HEK293 (cell line): ENCODE results near the gene SLC8A2.

Experiments
- EGR2 ChIP-seq: fragments of 450-650 bp; formaldehyde crosslinking; IDR thresholded peaks from 2 replicates; pipeline ENCODE4 v1.5.1; 2016; ENCODE audit warnings: low read depth, missing biosample characterization, missing genetic modification characterization
- GLI2 ChIP-seq: fragments of 450-650 bp; formaldehyde crosslinking; IDR thresholded peaks from 2 replicates; pipeline ENCODE4; 2017; ENCODE audit warnings: missing biosample characterization, missing genetic modification characterization, low read depth, borderline replicate concordance
- HOXD13 ChIP-seq: sonication (generic); formaldehyde crosslinking; IDR thresholded peaks from 2 replicates; pipeline ENCODE4 v1.8.0; 2022; ENCODE audit warnings: missing genetic modification reagents, borderline replicate concordance
- MZF1 ChIP-seq: fragments of 450-650 bp; formaldehyde crosslinking; IDR thresholded peaks from 2 replicates; pipeline ENCODE4 v1.5.1; 2017; ENCODE audit warnings: missing biosample characterization, missing genetic modification characterization, borderline replicate concordance
- SETDB1 ChIP-seq: IDR thresholded peaks from one replicate; pipeline ENCODE4 v1.6.1; 2017; ENCODE audit warnings: mild to moderate bottlenecking, low read length, moderate library complexity, mixed read lengths; ENCODE audit not compliant: insufficient read length
- SP7 ChIP-seq: fragments of 450-650 bp; formaldehyde crosslinking; IDR thresholded peaks from 2 replicates; pipeline ENCODE4 v1.5.1; 2016; ENCODE audit warnings: missing biosample characterization, missing genetic modification characterization
- WT1 ChIP-seq: fragments of 450-650 bp; formaldehyde crosslinking; IDR thresholded peaks from 2 replicates; pipeline ENCODE4 v1.5.1; 2016; ENCODE audit warnings: missing biosample characterization, missing genetic modification characterization
- YY1 ChIP-seq: fragments of 450-650 bp; formaldehyde crosslinking; IDR thresholded peaks from 2 replicates; pipeline ENCODE4 v1.5.1; 2018; ENCODE audit warnings: missing biosample characterization, missing genetic modification characterization
- ZEB2 ChIP-seq: fragments of 450-650 bp; formaldehyde crosslinking; IDR thresholded peaks from 2 replicates; pipeline ENCODE4 v1.5.1; 2016; ENCODE audit warnings: missing biosample characterization, missing genetic modification characterization
- ZNF10 ChIP-seq: fragments of 450-650 bp; formaldehyde crosslinking; IDR thresholded peaks from 2 replicates; pipeline ENCODE4 v1.5.1; 2017; ENCODE audit warnings: missing biosample characterization, missing genetic modification characterization
- ZNF146 ChIP-seq: fragments of 450-650 bp; formaldehyde crosslinking; IDR thresholded peaks from 2 replicates; pipeline ENCODE4 v1.5.1; 2016; ENCODE audit warnings: missing biosample characterization, missing genetic modification characterization
- ZNF311 ChIP-seq: fragments of 450-650 bp; formaldehyde crosslinking; IDR thresholded peaks from 2 replicates; pipeline ENCODE4 v1.5.1; 2017; ENCODE audit warnings: missing biosample characterization, missing genetic modification characterization, borderline replicate concordance
- ZNF394 ChIP-seq: fragments of 450-650 bp; formaldehyde crosslinking; IDR thresholded peaks from 2 replicates; pipeline ENCODE4 v1.5.1; 2016; ENCODE audit warnings: missing biosample characterization, missing genetic modification characterization, mild to moderate bottlenecking, moderate library complexity, borderline replicate concordance
- ZNF416 ChIP-seq: fragments of 450-650 bp; formaldehyde crosslinking; IDR thresholded peaks from 2 replicates; pipeline ENCODE4 v1.5.1; 2016; ENCODE audit warnings: missing biosample characterization, missing genetic modification characterization
- ZNF792 ChIP-seq: fragments of 450-650 bp; formaldehyde crosslinking; IDR thresholded peaks from 2 replicates; pipeline ENCODE4 v1.5.1; 2016; ENCODE audit warnings: missing biosample characterization, missing genetic modification characterization
- ZXDB ChIP-seq: fragments of 450-650 bp; formaldehyde crosslinking; IDR thresholded peaks from 2 replicates; pipeline ENCODE4 v1.5.1; 2016; ENCODE audit warnings: missing biosample characterization, missing genetic modification characterization
- TF ChIP-seq, protein P1 (sequence below): fragments of 450-650 bp; formaldehyde crosslinking; optimal IDR thresholded peaks from 2 replicates; pipeline ENCODE3; 2016; ENCODE audit warnings: missing biosample characterization, mild to moderate bottlenecking, missing genetic modification characterization
- TF ChIP-seq, protein P2 (sequence below): fragments of 450-650 bp; formaldehyde crosslinking; IDR thresholded peaks from 2 replicates; pipeline ENCODE4 v1.5.1; 2016; ENCODE audit warnings: missing biosample characterization, missing genetic modification characterization
- TF ChIP-seq, protein P3 (sequence below): fragments of 450-650 bp; IDR thresholded peaks from 2 replicates; pipeline ENCODE4 v1.5.1; 2018; ENCODE audit warnings: missing biosample characterization, mild to moderate bottlenecking, missing genetic modification characterization
- TF ChIP-seq, protein P4 (sequence below): sonication (generic); formaldehyde crosslinking; IDR thresholded peaks from 2 replicates; pipeline ENCODE4 v1.8.1; 2022; ENCODE audit warnings: mild to moderate bottlenecking, moderate library complexity, missing genetic modification reagents
- TF ChIP-seq, protein P5 (sequence below): fragments of 450-650 bp; formaldehyde crosslinking; IDR thresholded peaks from 2 replicates; pipeline ENCODE4 v1.5.1; 2017; ENCODE audit warnings: missing biosample characterization, mild to moderate bottlenecking, missing genetic modification characterization, moderate library complexity
- TF ChIP-seq, protein P6 (sequence below): fragments of 450-650 bp; formaldehyde crosslinking; IDR thresholded peaks from 2 replicates; pipeline ENCODE4 v1.5.1; 2017; ENCODE audit warnings: missing biosample characterization, missing genetic modification characterization
- TF ChIP-seq, protein P7 (sequence below): fragments of 450-650 bp; formaldehyde crosslinking; IDR thresholded peaks from 2 replicates; pipeline ENCODE4 v1.5.1; 2016; ENCODE audit warnings: missing biosample characterization, missing genetic modification characterization
- TF ChIP-seq, protein P8 (sequence below): fragments of 450-650 bp; formaldehyde crosslinking; IDR thresholded peaks from 2 replicates; pipeline ENCODE4 v1.5.1; 2016; ENCODE audit warnings: missing biosample characterization, missing genetic modification characterization
- TF ChIP-seq, protein P9 (sequence below): fragments of 450-650 bp; formaldehyde crosslinking; IDR thresholded peaks from 2 replicates; pipeline ENCODE4 v1.5.1; 2016; ENCODE audit warnings: missing biosample characterization, missing genetic modification characterization

Gene SLC8A2

DNA sequence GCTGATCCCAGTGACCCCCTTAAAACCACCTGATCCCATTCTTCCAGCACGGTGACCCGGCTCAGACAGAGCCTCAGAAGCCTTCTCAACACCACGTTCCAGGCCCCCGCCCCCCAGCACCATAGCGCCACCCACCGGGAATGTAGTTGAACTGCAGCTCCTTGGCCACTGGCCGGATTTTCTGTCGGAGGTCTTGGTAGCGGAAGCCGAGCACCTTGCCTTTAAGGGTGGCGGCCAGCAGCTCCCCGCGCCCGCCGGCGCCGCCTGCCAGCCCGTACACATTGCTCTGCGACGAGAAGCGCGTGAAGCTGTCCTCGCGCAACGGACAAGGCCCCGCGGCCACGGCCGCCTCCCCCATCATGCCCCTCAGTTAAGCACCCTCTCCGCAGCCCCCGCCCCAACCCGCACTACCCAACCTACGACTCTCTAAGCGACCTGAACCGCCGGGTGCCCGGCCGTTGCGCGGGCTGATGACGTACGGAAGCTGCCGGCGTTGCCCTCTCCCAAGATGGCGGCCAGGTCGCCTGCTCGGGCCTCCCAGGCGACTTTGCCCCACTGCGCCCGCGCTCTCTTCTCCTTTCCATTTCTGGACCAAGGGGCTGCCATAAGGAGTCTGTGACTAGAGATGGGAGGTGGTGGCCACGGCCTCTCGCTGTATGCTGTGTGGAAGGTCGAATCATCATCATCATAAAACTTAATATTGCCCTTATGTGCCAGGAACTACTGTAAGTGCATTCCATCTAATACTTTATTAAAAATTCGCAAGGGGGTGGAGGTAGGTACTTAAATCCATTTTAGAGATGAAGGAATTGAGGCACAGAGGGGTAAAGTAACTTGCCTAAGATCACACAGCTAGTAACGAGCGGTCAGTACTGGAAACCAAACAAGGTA lies 12.4 kb upstream of the SLC8A2 start, which contains the start of gene KPTN (continued):
- TF ChIP-seq, protein P1, sequence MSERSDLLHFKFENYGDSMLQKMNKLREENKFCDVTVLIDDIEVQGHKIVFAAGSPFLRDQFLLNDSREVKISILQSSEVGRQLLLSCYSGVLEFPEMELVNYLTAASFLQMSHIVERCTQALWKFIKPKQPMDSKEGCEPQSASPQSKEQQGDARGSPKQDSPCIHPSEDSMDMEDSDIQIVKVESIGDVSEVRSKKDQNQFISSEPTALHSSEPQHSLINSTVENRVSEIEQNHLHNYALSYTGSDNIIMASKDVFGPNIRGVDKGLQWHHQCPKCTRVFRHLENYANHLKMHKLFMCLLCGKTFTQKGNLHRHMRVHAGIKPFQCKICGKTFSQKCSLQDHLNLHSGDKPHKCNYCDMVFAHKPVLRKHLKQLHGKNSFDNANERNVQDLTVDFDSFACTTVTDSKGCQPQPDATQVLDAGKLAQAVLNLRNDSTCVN, result peak; percentile 91
- TF ChIP-seq ZNF311 (tag by site-specific recombination) (no peak), HOXD13 (CRISPR knock-in tag) (no peak), GLI2 (tag by site-specific recombination) (no peak), ZNF416 (tag by site-specific recombination) (no peak), ZXDB (tag by site-specific recombination) (peak; percentile 98), MZF1 (tag by site-specific recombination) (no peak), ZNF792 (tag by site-specific recombination) (no peak), ZNF10 (tag by site-specific recombination) (peak; percentile 22; the same call in 1 of the 2 replicates), ZNF394 (tag by site-specific recombination) (peak; percentile 83), ZNF146 (tag by site-specific recombination) (peak; percentile 54; the same call in 1 of the 2 replicates), SETDB1 (no peak), ZEB2 (tag by site-specific recombination) (peak; percentile 69; the same call in 1 of the 2 replicates), YY1 (peak; percentile 98), WT1 (tag by site-specific recombination) (peak; percentile 45; the same call in 1 of the 2 replicates), EGR2 (tag by site-specific recombination) (peak; percentile 58), SP7 (peak; percentile 87)
- TF ChIP-seq, protein P2, sequence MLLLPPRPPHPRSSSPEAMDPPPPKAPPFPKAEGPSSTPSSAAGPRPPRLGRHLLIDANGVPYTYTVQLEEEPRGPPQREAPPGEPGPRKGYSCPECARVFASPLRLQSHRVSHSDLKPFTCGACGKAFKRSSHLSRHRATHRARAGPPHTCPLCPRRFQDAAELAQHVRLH (tag by site-specific recombination), result peak; percentile 95
- TF ChIP-seq, protein P3, sequence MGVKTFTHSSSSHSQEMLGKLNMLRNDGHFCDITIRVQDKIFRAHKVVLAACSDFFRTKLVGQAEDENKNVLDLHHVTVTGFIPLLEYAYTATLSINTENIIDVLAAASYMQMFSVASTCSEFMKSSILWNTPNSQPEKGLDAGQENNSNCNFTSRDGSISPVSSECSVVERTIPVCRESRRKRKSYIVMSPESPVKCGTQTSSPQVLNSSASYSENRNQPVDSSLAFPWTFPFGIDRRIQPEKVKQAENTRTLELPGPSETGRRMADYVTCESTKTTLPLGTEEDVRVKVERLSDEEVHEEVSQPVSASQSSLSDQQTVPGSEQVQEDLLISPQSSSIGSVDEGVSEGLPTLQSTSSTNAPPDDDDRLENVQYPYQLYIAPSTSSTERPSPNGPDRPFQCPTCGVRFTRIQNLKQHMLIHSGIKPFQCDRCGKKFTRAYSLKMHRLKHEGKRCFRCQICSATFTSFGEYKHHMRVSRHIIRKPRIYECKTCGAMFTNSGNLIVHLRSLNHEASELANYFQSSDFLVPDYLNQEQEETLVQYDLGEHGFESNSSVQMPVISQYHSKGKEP (tag by site-specific recombination), result 0 out of 2 replicates have a peak, but pooled peaks have one; percentile 8
- TF ChIP-seq, protein P4, sequence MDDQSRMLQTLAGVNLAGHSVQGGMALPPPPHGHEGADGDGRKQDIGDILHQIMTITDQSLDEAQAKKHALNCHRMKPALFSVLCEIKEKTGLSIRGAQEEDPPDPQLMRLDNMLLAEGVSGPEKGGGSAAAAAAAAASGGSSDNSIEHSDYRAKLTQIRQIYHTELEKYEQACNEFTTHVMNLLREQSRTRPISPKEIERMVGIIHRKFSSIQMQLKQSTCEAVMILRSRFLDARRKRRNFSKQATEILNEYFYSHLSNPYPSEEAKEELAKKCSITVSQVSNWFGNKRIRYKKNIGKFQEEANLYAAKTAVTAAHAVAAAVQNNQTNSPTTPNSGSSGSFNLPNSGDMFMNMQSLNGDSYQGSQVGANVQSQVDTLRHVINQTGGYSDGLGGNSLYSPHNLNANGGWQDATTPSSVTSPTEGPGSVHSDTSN (CRISPR knock-in tag), result peak; percentile 25
- TF ChIP-seq, protein P5, sequence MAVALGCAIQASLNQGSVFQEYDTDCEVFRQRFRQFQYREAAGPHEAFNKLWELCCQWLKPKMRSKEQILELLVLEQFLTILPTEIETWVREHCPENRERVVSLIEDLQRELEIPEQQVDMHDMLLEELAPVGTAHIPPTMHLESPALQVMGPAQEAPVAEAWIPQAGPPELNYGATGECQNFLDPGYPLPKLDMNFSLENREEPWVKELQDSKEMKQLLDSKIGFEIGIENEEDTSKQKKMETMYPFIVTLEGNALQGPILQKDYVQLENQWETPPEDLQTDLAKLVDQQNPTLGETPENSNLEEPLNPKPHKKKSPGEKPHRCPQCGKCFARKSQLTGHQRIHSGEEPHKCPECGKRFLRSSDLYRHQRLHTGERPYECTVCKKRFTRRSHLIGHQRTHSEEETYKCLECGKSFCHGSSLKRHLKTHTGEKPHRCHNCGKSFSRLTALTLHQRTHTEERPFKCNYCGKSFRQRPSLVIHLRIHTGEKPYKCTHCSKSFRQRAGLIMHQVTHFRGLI (tag by site-specific recombination), result peak; percentile 90
- TF ChIP-seq, protein P6, sequence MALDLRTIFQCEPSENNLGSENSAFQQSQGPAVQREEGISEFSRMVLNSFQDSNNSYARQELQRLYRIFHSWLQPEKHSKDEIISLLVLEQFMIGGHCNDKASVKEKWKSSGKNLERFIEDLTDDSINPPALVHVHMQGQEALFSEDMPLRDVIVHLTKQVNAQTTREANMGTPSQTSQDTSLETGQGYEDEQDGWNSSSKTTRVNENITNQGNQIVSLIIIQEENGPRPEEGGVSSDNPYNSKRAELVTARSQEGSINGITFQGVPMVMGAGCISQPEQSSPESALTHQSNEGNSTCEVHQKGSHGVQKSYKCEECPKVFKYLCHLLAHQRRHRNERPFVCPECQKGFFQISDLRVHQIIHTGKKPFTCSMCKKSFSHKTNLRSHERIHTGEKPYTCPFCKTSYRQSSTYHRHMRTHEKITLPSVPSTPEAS (tag by site-specific recombination), result peak; percentile 57; the same call in 1 of the 2 replicates
- TF ChIP-seq, protein P7, sequence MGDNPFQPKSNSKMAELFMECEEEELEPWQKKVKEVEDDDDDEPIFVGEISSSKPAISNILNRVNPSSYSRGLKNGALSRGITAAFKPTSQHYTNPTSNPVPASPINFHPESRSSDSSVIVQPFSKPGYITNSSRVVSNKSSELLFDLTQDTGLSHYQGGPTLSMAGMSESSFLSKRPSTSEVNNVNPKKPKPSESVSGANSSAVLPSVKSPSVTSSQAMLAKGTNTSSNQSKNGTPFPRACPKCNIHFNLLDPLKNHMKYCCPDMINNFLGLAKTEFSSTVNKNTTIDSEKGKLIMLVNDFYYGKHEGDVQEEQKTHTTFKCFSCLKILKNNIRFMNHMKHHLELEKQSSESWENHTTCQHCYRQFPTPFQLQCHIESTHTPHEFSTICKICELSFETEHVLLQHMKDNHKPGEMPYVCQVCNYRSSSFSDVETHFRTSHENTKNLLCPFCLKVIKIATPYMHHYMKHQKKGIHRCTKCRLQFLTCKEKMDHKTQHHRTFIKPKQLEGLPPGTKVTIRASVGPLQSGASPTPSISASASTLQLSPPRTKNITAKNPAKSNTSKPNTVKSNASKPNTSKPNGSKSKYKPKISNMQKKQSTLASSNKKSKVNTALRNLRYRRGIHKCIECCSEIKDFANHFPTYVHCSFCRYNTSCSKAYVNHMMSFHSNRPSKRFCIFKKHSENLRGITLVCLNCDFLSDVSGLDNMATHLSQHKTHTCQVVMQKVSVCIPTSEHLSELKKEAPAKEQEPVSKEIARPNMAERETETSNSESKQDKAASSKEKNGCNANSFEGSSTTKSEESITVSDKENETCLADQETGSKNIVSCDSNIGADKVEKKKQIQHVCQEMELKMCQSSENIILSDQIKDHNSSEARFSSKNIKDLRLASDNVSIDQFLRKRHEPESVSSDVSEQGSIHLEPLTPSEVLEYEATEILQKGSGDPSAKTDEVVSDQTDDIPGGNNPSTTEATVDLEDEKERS (tag by site-specific recombination), result peak; percentile 89; the same call in 1 of the 2 replicates
- TF ChIP-seq, protein P8, sequence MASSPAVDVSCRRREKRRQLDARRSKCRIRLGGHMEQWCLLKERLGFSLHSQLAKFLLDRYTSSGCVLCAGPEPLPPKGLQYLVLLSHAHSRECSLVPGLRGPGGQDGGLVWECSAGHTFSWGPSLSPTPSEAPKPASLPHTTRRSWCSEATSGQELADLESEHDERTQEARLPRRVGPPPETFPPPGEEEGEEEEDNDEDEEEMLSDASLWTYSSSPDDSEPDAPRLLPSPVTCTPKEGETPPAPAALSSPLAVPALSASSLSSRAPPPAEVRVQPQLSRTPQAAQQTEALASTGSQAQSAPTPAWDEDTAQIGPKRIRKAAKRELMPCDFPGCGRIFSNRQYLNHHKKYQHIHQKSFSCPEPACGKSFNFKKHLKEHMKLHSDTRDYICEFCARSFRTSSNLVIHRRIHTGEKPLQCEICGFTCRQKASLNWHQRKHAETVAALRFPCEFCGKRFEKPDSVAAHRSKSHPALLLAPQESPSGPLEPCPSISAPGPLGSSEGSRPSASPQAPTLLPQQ (tag by site-specific recombination), result peak; percentile 87
- TF ChIP-seq, protein P9, sequence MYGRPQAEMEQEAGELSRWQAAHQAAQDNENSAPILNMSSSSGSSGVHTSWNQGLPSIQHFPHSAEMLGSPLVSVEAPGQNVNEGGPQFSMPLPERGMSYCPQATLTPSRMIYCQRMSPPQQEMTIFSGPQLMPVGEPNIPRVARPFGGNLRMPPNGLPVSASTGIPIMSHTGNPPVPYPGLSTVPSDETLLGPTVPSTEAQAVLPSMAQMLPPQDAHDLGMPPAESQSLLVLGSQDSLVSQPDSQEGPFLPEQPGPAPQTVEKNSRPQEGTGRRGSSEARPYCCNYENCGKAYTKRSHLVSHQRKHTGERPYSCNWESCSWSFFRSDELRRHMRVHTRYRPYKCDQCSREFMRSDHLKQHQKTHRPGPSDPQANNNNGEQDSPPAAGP, result peak; percentile 84
